WTC11 (cell line): ENCODE results near the gene SLX4.

Experiments used
- CTCF ChIP-seq: fragments of 200-600 bp; IDR thresholded peaks from 2 replicates; pipeline ENCODE4 v1.8.0; 2022; ENCODE audit warnings: antibody characterized with exemption
- E2F4 ChIP-seq: sonication (generic); formaldehyde crosslinking; IDR thresholded peaks from 2 replicates; pipeline ENCODE4 v1.8.1; 2022; ENCODE audit warnings: low read depth, mild to moderate bottlenecking, moderate library complexity, missing genetic modification reagents, borderline replicate concordance
- ESRRA ChIP-seq: sonication (generic); formaldehyde crosslinking; IDR thresholded peaks from 2 replicates; pipeline ENCODE4 v1.8.1; 2022; ENCODE audit warnings: mild to moderate bottlenecking, missing genetic modification reagents, borderline replicate concordance
- ETV6 ChIP-seq: sonication (generic); formaldehyde crosslinking; IDR thresholded peaks from 2 replicates; pipeline ENCODE4 v1.8.1; 2022; ENCODE audit warnings: mild to moderate bottlenecking, missing genetic modification reagents
- KAT7 ChIP-seq: sonication (generic); formaldehyde crosslinking; IDR thresholded peaks from 2 replicates; pipeline ENCODE4 v1.8.1; 2023; ENCODE audit warnings: missing genetic modification reagents, mild to moderate bottlenecking, borderline replicate concordance
- SMAD3 ChIP-seq: sonication (generic); formaldehyde crosslinking; IDR thresholded peaks from 2 replicates; pipeline ENCODE4 v1.8.0; 2022; ENCODE audit warnings: missing genetic modification reagents, mild to moderate bottlenecking, borderline replicate concordance
- TCF7 ChIP-seq: sonication (generic); formaldehyde crosslinking; IDR thresholded peaks from 2 replicates; pipeline ENCODE4 v1.8.0; 2022; ENCODE audit warnings: mild to moderate bottlenecking, low read depth, missing genetic modification reagents, moderate library complexity

- TF ChIP-seq CTCF (no peak), ETV6 (no peak), KAT7 (CRISPR knock-in tag) (no peak), E2F4 (CRISPR knock-in tag) (no peak), TCF7 (CRISPR knock-in tag) (no peak), ESRRA (no peak), SMAD3 (CRISPR knock-in tag) (no peak)
These were observed 15.8 kb downstream of the SLX4 start for GRCh38 chr16:3595521-3596021.
